Heart right ventricle (tissue), 16 donors: ENCODE measurements around the gene SKIC8. TPM values are rescaled to one million over a fixed set of nuclear protein-coding genes. Genes with fewer than 3 reads are reported as not detected.

Experiments
- ATAC-seq, 8 donors: fragments of 200-7000 bp; cut with Tn5 transposase; one replicate each; pipeline ENCODE4 v1.9.1; 2020; ENCODE audit warnings: mild to moderate bottlenecking in 8 of 8, moderate library complexity in 8 of 8, moderate number of reproducible peaks in 1 of 8
- DNase-seq, 2 donors: peaks; one replicate each; pipeline ENCODE4 v3.0.0-alpha.2; 2020
- H3K27ac ChIP-seq, 10 donors: fragments of 200-600 bp; sonication (generic) in 2 of 10; one replicate each; pipeline versions ENCODE4 v1.5.0 to v1.8.0; 2020 to 2022; ENCODE audit warnings: mild to moderate bottlenecking in 3 of 10
- H3K27me3 ChIP-seq, 7 donors: fragments of 200-600 bp; one replicate each; pipeline ENCODE4 v1.8.0; 2021 to 2022; ENCODE audit warnings: mild to moderate bottlenecking in 2 of 7
- H3K36me3 ChIP-seq, 9 donors: fragments of 200-600 bp; sonication (generic) in 1 of 9; one replicate each; pipeline versions ENCODE4 v1.5.0 to v1.8.0; 2020 to 2022; ENCODE audit warnings: mild to moderate bottlenecking in 2 of 9
- H3K4me1 ChIP-seq, 9 donors: fragments of 200-600 bp; sonication (generic) in 1 of 9; one replicate each; pipeline versions ENCODE4 v1.5.0 to v1.8.0; 2020 to 2022; ENCODE audit warnings: mild to moderate bottlenecking in 4 of 9
- H3K4me3 ChIP-seq, 10 donors: fragments of 200-600 bp; sonication (generic) in 2 of 10; one replicate each; pipeline versions ENCODE4 v1.5.0 to v1.8.0; 2020 to 2022; ENCODE audit warnings: mild to moderate bottlenecking in 7 of 10, moderate library complexity in 2 of 10
- H3K9me3 ChIP-seq, 11 donors: fragments of 200-600 bp in 10 of 11; sonication (generic) in 2 of 11; one replicate each; pipeline versions ENCODE4 v1.5.0 to v1.8.0; 2013 to 2022; ENCODE audit warnings: mild to moderate bottlenecking in 2 of 11, control low read depth in 1 of 11, moderate library complexity in 1 of 11
- CTCF ChIP-seq, 9 donors: fragments of 200-600 bp; sonication (generic) in 2 of 9; IDR thresholded peaks; one replicate each; pipeline versions ENCODE4 v1.5.0 to v1.8.0; 2021 to 2022; ENCODE audit warnings: antibody characterized with exemption in 9 of 9, mild to moderate bottlenecking in 5 of 9, moderate library complexity in 1 of 9
- WGBS, 2 donors: extraction: QIAGEN DNeasy Blood & Tissue Kit; methylation state at CpG; one replicate each; pipeline ENCODE4 v1.1.7; 2013; ENCODE audit warnings: inconsistent platforms in 1 of 2; 5-methylcytosine and 5-hydroxymethylcytosine counted together
- intact Hi-C, 10 donors: fragments of 100-400 bp; cut with DNase I; formaldehyde crosslinking; loops; one replicate each; pipeline versions ENCODE4 v1.11.1 to v1.14.2; 2022
- polyA plus RNA-seq, 2 donors: library from polyadenylated mRNA; stranded (reverse); fragments of 200-250 nt; gene quantifications; one replicate each; pipeline ENCODE4 v1.2.3, GENCODE V29; 2013
- total RNA-seq, 10 donors: library from RNA; stranded (reverse); fragmentation: NEBNext Ultra II Directional in 3 of 10; extraction: Animal tissue kit (Norgen Biotek cat#: 25700) in 3 of 10; gene quantifications; one replicate each; pipeline versions ENCODE4 v1.2.1 to v1.2.4, GENCODE V29; 2021 to 2023
- donor health status: Arrhythmogenic right ventricular cardiomyopathy.
- donor health status: ischemic (EF 13 %, LVEDD 7.1; RV severe dilation, severe dysfunction).
- donor health status: healthy with polysubstance abuse.
- donor health status: DM: no; HTN: yes; CAD: no.
- donor health status: DM: no; HTN: no; CAD: no.
- donor health status: ischemic (EF 25% LVEDD 6.9; RV normal size, moderate dysfunction).
- donor health status: ischemic (EF 25% LVEDD 5.7; RV mildly dilated, moderate dysfunction).
- donor health status: healthy.
- donor health status: DM: yes; HTN: yes; CAD: no.
- donor health status: Ischemic cardiomyopathy.
- donor health status: ischemic (EF 35%, LVEDD 5.7; RV mildly dilated, moderate dysfunction).
- donor health status: nonischemic (EF 11% LVEDD 7.7; RV severe dilation, severe dysfunction).
- donor health status: DM: yes; HTN: yes; CAD: no.
- donor health status: PGD.
- donor health status: ischemic (EF 29% LVEDD 5.4; RV normal size, mild dysfunction).
- donor health status: nonischemic (EF 23%, LVEDD 6.1; RV moderate dilation, normal function).

The SKIC8 gene
- total and polyA plus RNA-seq, 12 donors, result 24.0 to 37.0 (median 27.2) TPM

- DNase-seq (no peak), ATAC-seq (peak in 5 of 8 donors; percentile 21 to 76 (median 64))
- no peaks in the 10 kb centered on the region for H3K9me3 ChIP-seq
- H3K4me1 ChIP-seq, result peaks cover 0 to 10% (median 0%) of the 10 kb centered on the region in 9 donors
- H3K27ac ChIP-seq, result no peak overlapping the region
- intact Hi-C loops, result no loop called here
- 58 to 72% methylated on average over 8 of the region's 8 CpGs for WGBS, 2 donors
- no peaks in the 10 kb centered on the region for H3K36me3 ChIP-seq
- no peak overlapping the region for H3K4me3 ChIP-seq
- H3K27me3 ChIP-seq, result peaks cover 0 to 4% (median 0%) of the 10 kb centered on the region in 7 donors
- peak in 4 of 9 donors; percentile 15 to 29 (median 22) for TF ChIP-seq CTCF (IDR thresholded peaks at IDR 0.05)
Observed at GRCh38 chr15:78317145-78317836, 17.9 kb upstream of the SKIC8 start.

- no peaks in the 10 kb centered on the region for H3K36me3 ChIP-seq
- peaks cover 0 to 5% (median 0%) of the 10 kb centered on the region in 9 donors for H3K4me1 ChIP-seq
- ATAC-seq, result no peak
- DNase-seq, result no peak
- intact Hi-C loops, result no loop called here
- no peak for TF ChIP-seq CTCF (IDR thresholded peaks at IDR 0.05)
- WGBS, 2 donors, result 56 to 62% methylated on average over 17 of the region's 17 CpGs
- peaks cover 0 to 4% (median 0%) of the 10 kb centered on the region in 7 donors for H3K27me3 ChIP-seq
- no peak overlapping the region for H3K4me3 ChIP-seq
- H3K27ac ChIP-seq, result no peak overlapping the region
- no peaks in the 10 kb centered on the region for H3K9me3 ChIP-seq
Observed at GRCh38 chr15:78316283-78317083, 17.1 kb upstream of the SKIC8 start.

GRCh38 chr15:78315686-78316282 is 16.4 kb upstream of the SKIC8 start:
- 76 to 78% methylated on average over 7 of the region's 7 CpGs for WGBS, 2 donors
- DNase-seq, result no peak

More at GRCh38 chr15:78315686-78316282, 16.4 kb upstream of the SKIC8 start:
- no peak overlapping the region for H3K27ac ChIP-seq
- intact Hi-C loops, result no loop called here
- H3K27me3 ChIP-seq, result peaks cover 0 to 4% (median 0%) of the 10 kb centered on the region in 7 donors
- H3K4me1 ChIP-seq, result peaks cover 0 to 5% (median 0%) of the 10 kb centered on the region in 9 donors
- H3K36me3 ChIP-seq, result no peaks in the 10 kb centered on the region
- no peak for TF ChIP-seq CTCF (IDR thresholded peaks at IDR 0.05)
- peak in 1 of 8 donors; percentile 21 for ATAC-seq
- no peaks in the 10 kb centered on the region for H3K9me3 ChIP-seq
- no peak overlapping the region for H3K4me3 ChIP-seq
